Osteocyte (in vitro differentiated cells): Measurements from ENCODE around the gene OXSM. TPM values are rescaled to one million over a fixed set of nuclear protein-coding genes. Genes with fewer than 3 reads are reported as not detected.

ENCODE experiments used
- DNase-seq: peaks from one replicate; pipeline ENCODE4 v3.0.0; 2021; ENCODE audit warnings: mixed read lengths; ENCODE audit not compliant: unreplicated experiment; ENCODE audit errors: extremely low spot score
- H3K27ac Mint-ChIP-seq: one replicate; pipeline ENCODE4 v1.8.0; 2021; ENCODE audit warnings: mild to moderate bottlenecking, mixed read lengths; ENCODE audit not compliant: unreplicated experiment
- H3K27me3 Mint-ChIP-seq: one replicate; pipeline ENCODE4 v1.8.0; 2021; ENCODE audit warnings: mixed read lengths; ENCODE audit not compliant: unreplicated experiment
- H3K36me3 Mint-ChIP-seq: one replicate; pipeline ENCODE4 v1.8.0; 2021; ENCODE audit warnings: mixed read lengths; ENCODE audit not compliant: unreplicated experiment
- H3K4me1 Mint-ChIP-seq: one replicate; pipeline ENCODE4 v1.8.0; 2021; ENCODE audit warnings: mixed read lengths; ENCODE audit not compliant: unreplicated experiment
- H3K4me3 Mint-ChIP-seq: one replicate; pipeline ENCODE4 v1.8.0; 2021; ENCODE audit warnings: mild to moderate bottlenecking, moderate library complexity, mixed read lengths; ENCODE audit not compliant: unreplicated experiment
- H3K9me3 Mint-ChIP-seq: one replicate; pipeline ENCODE4 v1.8.0; 2021; ENCODE audit warnings: mixed read lengths; ENCODE audit not compliant: unreplicated experiment
- long read RNA-seq: library from polyadenylated mRNA; unstranded; transcript quantifications from one replicate; pipeline ENCODE4 v2.0.0, GENCODE V29; 2021
- total RNA-seq: library from RNA; stranded (reverse); gene quantifications from 2 replicates; pipeline ENCODE4 v1.2.1, GENCODE V29; 2021
- TF ChIP-seq, protein P1 (sequence below): fragments of 200-600 bp; sonication (generic); IDR thresholded peaks from 2 replicates; pipeline ENCODE4 v1.5.0; 2021; ENCODE audit warnings: antibody characterized with exemption, mild to moderate bottlenecking, moderate library complexity

Gene OXSM
- total RNA-seq, result 7.7 and 8.3 TPM in 2 replicates
- long read RNA-seq, transcript OXSM-201 (3 exons, 1,519 nt), result major isoform, 92 of 109 reads
- long read RNA-seq, partial matches to known transcripts, result 7 of 109 reads
- long read RNA-seq, other reads (novel, unspliced or antisense), result 8 of 109 reads

DNA sequence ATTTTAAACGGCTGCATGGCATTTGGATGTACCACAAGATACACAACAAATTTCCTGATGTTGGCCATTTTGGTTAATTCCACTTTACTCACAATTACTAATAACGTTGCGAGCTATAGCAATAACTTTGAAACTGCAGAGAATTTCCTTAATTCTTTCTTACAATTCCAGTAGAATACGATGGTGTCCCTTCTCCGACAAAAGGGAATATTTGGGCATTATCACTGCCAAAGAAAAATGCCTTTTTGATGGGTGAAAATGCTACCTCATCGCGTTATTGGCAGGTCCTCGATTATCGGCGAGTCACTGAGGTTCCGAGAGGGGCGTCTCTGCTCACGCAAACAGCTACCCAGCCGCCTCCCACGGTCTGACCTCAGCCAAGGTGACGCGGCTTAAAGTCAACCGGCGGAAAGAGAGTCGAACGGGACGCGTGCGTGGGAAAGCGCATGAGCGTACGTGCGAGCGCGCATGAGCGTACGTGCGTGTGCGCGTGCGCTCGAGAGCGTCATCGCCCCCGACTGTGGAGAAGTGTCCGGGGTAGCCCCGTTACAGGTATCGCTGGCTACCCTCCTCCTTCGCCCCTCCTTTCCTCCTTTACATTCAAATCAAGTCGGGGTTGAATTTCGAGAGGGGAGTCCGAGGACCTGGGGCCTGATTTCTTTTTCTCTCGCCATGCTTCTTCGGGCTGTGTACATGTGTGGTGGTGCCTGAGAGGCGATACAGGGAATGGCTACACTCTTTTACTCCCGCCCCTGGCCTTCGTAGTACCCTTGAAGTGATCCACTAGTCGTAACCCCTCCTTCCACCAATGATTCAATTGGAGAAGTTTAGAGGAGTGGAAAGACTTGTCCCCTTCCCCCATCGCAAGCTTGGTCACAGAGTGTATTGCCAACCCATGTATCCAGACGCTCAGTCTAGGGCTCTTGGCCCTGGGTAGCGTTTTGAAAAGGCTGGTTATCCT lies at the start of gene OXSM:
TSS of gene OXSM (plus strand) at position 495 of the 961 bp plus-strand sequence. CDS start 931 bp downstream, outside the sequence.
- Mint-ChIP-seq H3K9me3 (no peaks in the 10 kb centered on the region), H3K27ac (peak within 1 kb of the TSS; percentile 95), H3K4me1 (peaks cover 24% of the 10 kb centered on the region), H3K4me3 (peak within 1 kb of the TSS; percentile 93), H3K27me3 (no peaks in the 10 kb centered on the region), H3K36me3 (peaks cover 8% of the 10 kb centered on the region)
- peak; percentile 91 for DNase-seq
- TF ChIP-seq, protein P1, sequence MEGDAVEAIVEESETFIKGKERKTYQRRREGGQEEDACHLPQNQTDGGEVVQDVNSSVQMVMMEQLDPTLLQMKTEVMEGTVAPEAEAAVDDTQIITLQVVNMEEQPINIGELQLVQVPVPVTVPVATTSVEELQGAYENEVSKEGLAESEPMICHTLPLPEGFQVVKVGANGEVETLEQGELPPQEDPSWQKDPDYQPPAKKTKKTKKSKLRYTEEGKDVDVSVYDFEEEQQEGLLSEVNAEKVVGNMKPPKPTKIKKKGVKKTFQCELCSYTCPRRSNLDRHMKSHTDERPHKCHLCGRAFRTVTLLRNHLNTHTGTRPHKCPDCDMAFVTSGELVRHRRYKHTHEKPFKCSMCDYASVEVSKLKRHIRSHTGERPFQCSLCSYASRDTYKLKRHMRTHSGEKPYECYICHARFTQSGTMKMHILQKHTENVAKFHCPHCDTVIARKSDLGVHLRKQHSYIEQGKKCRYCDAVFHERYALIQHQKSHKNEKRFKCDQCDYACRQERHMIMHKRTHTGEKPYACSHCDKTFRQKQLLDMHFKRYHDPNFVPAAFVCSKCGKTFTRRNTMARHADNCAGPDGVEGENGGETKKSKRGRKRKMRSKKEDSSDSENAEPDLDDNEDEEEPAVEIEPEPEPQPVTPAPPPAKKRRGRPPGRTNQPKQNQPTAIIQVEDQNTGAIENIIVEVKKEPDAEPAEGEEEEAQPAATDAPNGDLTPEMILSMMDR, result no peak

DNA sequence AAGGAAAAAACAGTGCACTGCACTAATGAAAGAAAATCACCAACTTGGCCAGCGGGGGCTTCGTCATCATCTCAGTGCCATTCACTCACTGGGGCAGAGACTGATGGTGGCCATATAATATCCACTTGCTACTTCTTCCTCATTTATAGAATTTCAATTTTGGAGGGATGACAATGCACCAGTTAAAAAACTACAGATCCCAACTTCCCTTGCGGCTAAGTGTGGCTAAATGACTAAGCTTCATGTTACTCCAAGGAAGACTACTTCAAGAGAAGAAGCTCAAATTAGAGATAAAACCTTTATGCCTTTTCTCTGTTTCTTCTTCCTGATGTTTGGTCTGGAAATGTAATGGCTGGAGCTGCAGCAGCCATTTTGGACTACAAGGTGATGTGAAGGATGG lies 45.4 kb upstream of the OXSM start:
- peaks cover 49% of the 10 kb centered on the region for H3K36me3 Mint-ChIP-seq
- no peak for DNase-seq
- TF ChIP-seq, protein P1, result no peak
- no peaks in the 10 kb centered on the region for H3K27me3 Mint-ChIP-seq
- no peaks in the 10 kb centered on the region for H3K4me1 Mint-ChIP-seq
- no peaks in the 10 kb centered on the region for H3K9me3 Mint-ChIP-seq
- no peak overlapping the region for H3K4me3 Mint-ChIP-seq
- H3K27ac Mint-ChIP-seq, result no peak overlapping the region

- no peaks in the 10 kb centered on the region for H3K4me1 Mint-ChIP-seq
- no peak for DNase-seq
- peaks cover 57% of the 10 kb centered on the region for H3K36me3 Mint-ChIP-seq
- no peak overlapping the region for H3K4me3 Mint-ChIP-seq
- TF ChIP-seq, protein P1, result no peak
- no peaks in the 10 kb centered on the region for H3K9me3 Mint-ChIP-seq
- H3K27ac Mint-ChIP-seq, result no peak overlapping the region
- H3K27me3 Mint-ChIP-seq, result no peaks in the 10 kb centered on the region
Observed at GRCh38 chr3:25747033-25747432, 42.9 kb upstream of the OXSM start.

DNA sequence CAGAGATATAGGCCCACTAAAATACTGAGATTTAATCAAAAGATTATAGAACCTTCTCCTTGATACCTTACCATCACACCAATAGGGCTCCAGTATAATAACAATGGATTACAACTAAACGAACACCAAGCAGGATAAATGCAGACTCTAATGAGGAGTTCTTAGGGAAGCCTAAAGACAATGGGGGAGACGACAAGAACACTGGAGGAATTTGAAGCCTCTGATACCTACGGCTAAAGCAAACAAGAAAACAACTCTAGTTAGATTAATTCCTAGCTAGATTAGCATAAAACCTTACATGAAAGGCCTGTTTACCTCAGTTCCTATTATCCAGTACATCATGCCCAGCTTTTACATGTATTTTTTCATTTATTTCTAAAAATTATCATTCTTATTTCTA lies 41.7 kb upstream of the OXSM start:
- Mint-ChIP-seq H3K4me1 (peaks cover 2% of the 10 kb centered on the region), H3K36me3 (peaks cover 59% of the 10 kb centered on the region), H3K27ac (no peak overlapping the region), H3K9me3 (no peaks in the 10 kb centered on the region), H3K4me3 (no peak overlapping the region), H3K27me3 (no peaks in the 10 kb centered on the region)
- TF ChIP-seq, protein P1, result no peak
- no peak for DNase-seq

GRCh38 chr3:25749031-25749581 lies 40.8 kb upstream of the OXSM start:
- Mint-ChIP-seq H3K9me3 (no peaks in the 10 kb centered on the region), H3K27ac (no peak overlapping the region), H3K4me3 (no peak overlapping the region), H3K4me1 (peaks cover 2% of the 10 kb centered on the region), H3K27me3 (no peaks in the 10 kb centered on the region), H3K36me3 (peaks cover 52% of the 10 kb centered on the region)
- DNase-seq, result no peak
- TF ChIP-seq, protein P1, result no peak
